Adrenal gland (tissue), 12 donors: ENCODE data around the gene PPP2R5D. TPM values are rescaled to one million over a fixed set of nuclear protein-coding genes. Genes with fewer than 3 reads are reported as not detected.

Experiments used
- DNase-seq, 7 donors: peaks; one replicate each; pipeline ENCODE4 v3.0.0-alpha.2; 2019 to 2020
- H3K27ac ChIP-seq, 5 donors: fragments of 200-600 bp; sonication (generic) in 4 of 5; 1 replicate in 3 of 5; 2 replicates in 2 of 5; pipeline versions ENCODE4 v1.5.1 to v1.8.0; 2016 to 2020; ENCODE audit warnings: mild to moderate bottlenecking in 1 of 5
- H3K27me3 ChIP-seq: fragments of 200-600 bp; 2 replicates; pipeline ENCODE4 v1.8.0; 2021
- H3K36me3 ChIP-seq, 2 donors: fragments of 200-600 bp; replicated peaks in 1 of 2; 1 replicate in 1 of 2; 2 replicates in 1 of 2; pipeline versions ENCODE4 v1.5.1 to v1.8.0; 2018 to 2022
- H3K4me1 ChIP-seq, 2 donors: fragments of 200-600 bp; replicated peaks in 1 of 2; 1 replicate in 1 of 2; 2 replicates in 1 of 2; pipeline versions ENCODE4 v1.5.1 to v1.8.0; 2018 to 2021
- H3K4me3 ChIP-seq, 4 donors: fragments of 200-600 bp; sonication (generic) in 3 of 4; one replicate each; pipeline ENCODE4 v1.5.1; 2016 to 2018
- H3K9me3 ChIP-seq, 3 donors: fragments of 200-600 bp; sonication (generic) in 1 of 3; replicated peaks in 1 of 3; 1 replicate in 2 of 3; 2 replicates in 1 of 3; pipeline versions ENCODE4 v1.5.1 to v1.8.0; 2016 to 2021
- CTCF ChIP-seq, 6 experiments: fragments of 450-650 bp in 4 of 6; fragments of 200-600 bp in 2 of 6; sonication (generic) in 1 of 6; IDR thresholded peaks; 1 replicate in 5 of 6; 2 replicates in 1 of 6; pipeline versions ENCODE4 v1.5.1 to v1.8.0; 2016 to 2021; ENCODE audit warnings: antibody characterized with exemption in 6 of 6, mild to moderate bottlenecking in 2 of 6, moderate library complexity in 1 of 6
- POLR2A ChIP-seq, 2 donors: fragments of 450-650 bp; IDR thresholded peaks; one replicate each; pipeline ENCODE4 v1.6.1; 2017; ENCODE audit warnings: antibody characterized with exemption in 2 of 2, mild to moderate bottlenecking in 2 of 2, moderate library complexity in 1 of 2
- WGBS, 4 donors: extraction: QIAGEN DNeasy Blood & Tissue Kit in 2 of 4; methylation state at CpG; one replicate each; pipeline versions ENCODE4 v1.1.5 to v1.1.7; 2013 to 2017; 5-methylcytosine and 5-hydroxymethylcytosine counted together
- intact Hi-C, 2 donors: fragments of 100-400 bp; cut with DNase I; formaldehyde crosslinking; loops; one replicate each; pipeline versions ENCODE4 v1.14.1 to v1.15.0; 2022 to 2023
- polyA plus RNA-seq, 3 donors: library from polyadenylated mRNA; stranded (reverse); fragments of 200-250 nt in 2 of 3; fragments of 350-450 nt in 1 of 3; fragmentation: Illumina TruSeq in 1 of 3; extraction: RNeasy Lipid Tissue Mini Kit (QIAGEN cat#74804) in 1 of 3; gene quantifications; one replicate each; pipeline ENCODE4 v1.2.3, GENCODE V29; 2013 to 2014
- total RNA-seq, 9 donors: library from RNA; depleted of rRNA in 4 of 9; stranded (reverse); fragments of >200 nt in 4 of 9; fragments of 120-200 nt in 1 of 9; fragmentation: NEBNext Ultra II Directional in 1 of 9; extraction: Animal tissue kit (Norgen Biotek cat#: 25700) in 1 of 9; gene quantifications; one replicate each; pipeline versions ENCODE4 v1.1.0 to v1.2.4, GENCODE V29; 2013 to 2023
- donor health status: healthy with polysubstance abuse.
- donor health status: Bipolar disorder and iron deficiency.
- donor health status: DM: yes; HTN: yes; CAD: no.
- donor health status: DM: no; HTN: no; CAD: no.
- donor health status: DM: no; HTN: no; CAD: no.
- donor health status: DM: yes; HTN: yes; CAD: no.

PPP2R5D gene
- total and polyA plus RNA-seq, 12 donors = 24.2 to 97.8 (median 33.7) TPM

DNA sequence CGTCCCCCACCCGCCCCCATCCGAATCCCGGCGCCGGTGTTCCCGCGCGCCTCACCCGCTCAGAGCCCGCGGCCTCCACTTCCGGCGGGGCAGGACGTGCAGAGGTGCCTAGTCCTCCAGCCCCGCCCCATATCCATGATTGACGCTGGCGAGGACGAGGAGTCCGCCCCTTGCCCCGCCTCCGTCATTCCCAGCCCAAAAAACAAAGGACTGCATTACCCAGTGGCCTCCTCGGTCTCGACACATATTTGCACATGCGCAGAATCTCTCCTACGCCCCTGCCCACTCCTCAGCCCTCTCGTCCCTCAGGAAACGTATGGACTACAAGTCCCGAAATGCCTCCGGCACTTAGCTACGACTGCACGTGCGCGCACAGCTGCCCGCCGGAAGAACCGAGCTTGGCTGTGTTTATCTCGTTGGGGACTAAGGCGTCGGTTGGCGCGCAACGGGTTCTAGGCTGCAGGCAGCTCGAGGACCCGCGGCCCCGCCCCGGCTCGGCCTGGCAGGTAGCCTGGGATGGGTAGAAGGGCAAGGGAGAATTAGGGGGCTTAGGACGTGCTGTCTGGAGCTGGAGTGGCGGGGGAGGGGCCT, 29.6 kb downstream of the PPP2R5D start, which contains the start of the genes KLHDC3 and MEA1:
KLHDC3 (plus strand) TSS at position 407 of the 591 bp plus-strand sequence. CDS start 2,944 bp downstream, outside the sequence.
MEA1 (minus strand) TSS at position 104 of the 591 bp plus-strand sequence. CDS start 133 bp downstream, outside the sequence.
- peak within 1 kb of the TSS in 4 of 5 donors; percentile 51 to 85 (median 64) for H3K27ac ChIP-seq
- peak within 1 kb of the TSS; percentile 44 to 74 (median 62) for H3K4me3 ChIP-seq
- 0% methylated on average over 11 to 51 of the region's 51 CpGs for WGBS, 4 donors
- intact Hi-C loops = no loop called here
- H3K27me3 ChIP-seq = no peaks in the 10 kb centered on the region
- peak; percentile 99 to 100 (median 100) for DNase-seq
- H3K4me1 ChIP-seq = peaks cover 24 to 46% of the 10 kb centered on the region in 2 donors
- no peaks in the 10 kb centered on the region for H3K9me3 ChIP-seq
- peak; percentile 19 to 52 for TF ChIP-seq POLR2A (IDR thresholded peaks at IDR 0.05)
- TF ChIP-seq CTCF (IDR thresholded peaks at IDR 0.05) = no peak
- H3K36me3 ChIP-seq = peaks cover 0 to 52% of the 10 kb centered on the region in 2 donors

- Histone ChIP-seq H3K9me3 (no peaks in the 10 kb centered on the region), H3K4me3 (peak overlapping the region; percentile 26 to 74 (median 48)), H3K27ac (peak overlapping the region in 2 of 5 donors; percentile 72 to 73), H3K36me3 (peaks cover 0 to 52% of the 10 kb centered on the region in 2 donors), H3K27me3 (no peaks in the 10 kb centered on the region), H3K4me1 (peaks cover 24 to 46% of the 10 kb centered on the region in 2 donors)
- WGBS, 4 donors = 1 to 2% (median 1%) methylated on average over 7 of the region's 7 CpGs
- TF ChIP-seq CTCF (IDR thresholded peaks at IDR 0.05) = no peak
- TF ChIP-seq POLR2A (IDR thresholded peaks at IDR 0.05) = no peak
- intact Hi-C loops = no loop called here
- no peak for DNase-seq
Measured at GRCh38 chr6:43014434-43014909, 30.1 kb downstream of the PPP2R5D start.

DNA sequence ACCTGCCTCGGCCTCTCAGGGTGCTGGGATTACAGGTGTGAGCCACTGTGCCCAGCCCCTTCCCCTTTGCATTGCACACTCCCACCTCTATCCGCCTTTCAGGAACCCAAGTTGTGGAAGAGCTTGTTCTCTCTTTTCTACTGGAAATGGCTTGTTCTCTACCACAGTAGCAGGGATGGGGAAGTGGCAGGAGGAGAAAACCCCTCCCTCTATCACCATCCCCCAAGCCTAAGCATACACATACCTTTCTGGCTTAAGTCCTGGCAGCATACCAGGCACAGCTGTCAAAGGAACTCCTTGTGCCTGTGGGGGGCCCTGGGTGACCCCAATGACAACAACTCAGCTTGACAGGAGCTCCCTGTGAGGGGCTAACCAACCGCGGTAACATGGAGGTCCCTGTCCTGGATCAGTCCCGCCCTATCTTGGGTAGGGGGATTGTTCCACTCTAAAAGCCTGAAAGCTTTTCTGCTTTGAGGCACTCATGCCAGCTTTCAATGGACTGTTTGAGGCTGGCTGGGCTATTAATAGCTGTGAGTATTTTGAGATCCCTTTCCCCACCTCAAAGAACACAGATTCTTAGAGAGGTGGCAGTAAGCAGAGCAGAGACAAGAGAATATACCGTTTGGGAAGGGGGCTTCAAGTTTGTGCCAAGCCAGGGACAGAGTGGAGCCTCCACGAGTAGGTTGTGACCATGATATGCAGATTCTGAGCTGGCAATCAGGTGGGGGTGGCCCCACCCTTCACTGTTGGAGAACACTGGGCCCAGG, 32.0 kb downstream of the PPP2R5D start:
- Histone ChIP-seq H3K36me3 (peaks cover 0 to 40% of the 10 kb centered on the region in 2 donors), H3K27me3 (no peaks in the 10 kb centered on the region), H3K9me3 (no peaks in the 10 kb centered on the region), H3K4me1 (peaks cover 30 to 53% of the 10 kb centered on the region in 2 donors), H3K27ac (peak overlapping the region in 3 of 5 donors; percentile 16 to 44 (median 42)), H3K4me3 (no peak overlapping the region)
- WGBS, 4 donors = 61 to 86% (median 67%) methylated on average over 6 to 7 of the region's 7 CpGs
- intact Hi-C loops = no loop called here
- TF ChIP-seq POLR2A (IDR thresholded peaks at IDR 0.05) = no peak
- TF ChIP-seq CTCF (IDR thresholded peaks at IDR 0.05) = no peak
- peak in 1 of 7 donors; percentile 29 for DNase-seq

GRCh38 chr6:43016943-43017334, 32.6 kb downstream of the PPP2R5D start:
- H3K4me1 ChIP-seq = peaks cover 30 to 51% of the 10 kb centered on the region in 2 donors
- peaks cover 0 to 34% of the 10 kb centered on the region in 2 donors for H3K36me3 ChIP-seq
- H3K27me3 ChIP-seq = no peaks in the 10 kb centered on the region
- no peak for TF ChIP-seq CTCF (IDR thresholded peaks at IDR 0.05)
- H3K9me3 ChIP-seq = no peaks in the 10 kb centered on the region
- DNase-seq = no peak
- no peak overlapping the region for H3K4me3 ChIP-seq
- intact Hi-C loops = no loop called here
- WGBS, 4 donors = 60 to 81% (median 79%) methylated on average over 1 to 12 of the region's 12 CpGs
- H3K27ac ChIP-seq = peak overlapping the region in 2 of 5 donors; percentile 42 to 44
